Islet precursor cell (in vitro differentiated cells): ENCODE measurements around the gene RAB6B.
A peak's percentile ranks its signal among the peaks of the same experiment; 100 is the strongest.

Experiments
- DNase-seq: peaks from one replicate; pipeline ENCODE4 v3.0.0-alpha.2; 2018

RAB6B gene

GRCh38 chr3:133855772-133856171 lies 39.9 kb downstream of the RAB6B start:
- DNase-seq: no peak

GRCh38 chr3:133855002-133855370 lies 40.7 kb downstream of the RAB6B start:
- DNase-seq: no peak

- no peak for DNase-seq
These were observed 41.2 kb downstream of the RAB6B start for GRCh38 chr3:133854264-133855001.

GRCh38 chr3:133853925-133854227 lies 41.8 kb downstream of the RAB6B start:
- no peak for DNase-seq

- no peak for DNase-seq
These were observed 42.4 kb downstream of the RAB6B start for GRCh38 chr3:133853063-133853924.

GRCh38 chr3:133851931-133852330 lies 43.8 kb downstream of the RAB6B start:
- no peak for DNase-seq

GRCh38 chr3:133851266-133851906 lies 44.3 kb downstream of the RAB6B start:
- no peak for DNase-seq

GRCh38 chr3:133850034-133850433 lies 45.6 kb downstream of the RAB6B start:
- no peak for DNase-seq

- no peak for DNase-seq
These were observed 46.3 kb downstream of the RAB6B start for GRCh38 chr3:133849346-133849745.

- no peak for DNase-seq
These were observed 50.6 kb downstream of the RAB6B start for GRCh38 chr3:133845127-133845526.

- no peak for DNase-seq
These were observed 52.0 kb downstream of the RAB6B start for GRCh38 chr3:133843634-133844033.

GRCh38 chr3:133842158-133842557 lies 53.5 kb downstream of the RAB6B start:
- no peak for DNase-seq

GRCh38 chr3:133841196-133841595 lies 54.5 kb downstream of the RAB6B start:
- DNase-seq: no peak

- DNase-seq: no peak
These were observed 54.9 kb downstream of the RAB6B start for GRCh38 chr3:133840767-133841166.

GRCh38 chr3:133840055-133840737 lies 55.5 kb downstream of the RAB6B start:
- peak; percentile 52 for DNase-seq

- DNase-seq: peak; percentile 48
These were observed 56.5 kb downstream of the RAB6B start for GRCh38 chr3:133838916-133839800.

- peak; percentile 33 for DNase-seq
These were observed 57.3 kb downstream of the RAB6B start for GRCh38 chr3:133838296-133838789.

GRCh38 chr3:133837487-133838295 lies 58.0 kb downstream of the RAB6B start:
- peak; percentile 37 for DNase-seq

GRCh38 chr3:133836497-133837158 lies 59.1 kb downstream of the RAB6B start:
- DNase-seq: peak; percentile 34

- DNase-seq: peak; percentile 32
These were observed 59.7 kb downstream of the RAB6B start for GRCh38 chr3:133835961-133836360.

GRCh38 chr3:133835418-133835743 lies 60.3 kb downstream of the RAB6B start:
- DNase-seq: no peak
